Suprapubic skin (tissue), 4 donors: ENCODE measurements around the gene ENTREP3.

Experiments used
- CTCF ChIP-seq, 2 donors: fragments of 200-600 bp in 1 of 2; fragments of 450-650 bp in 1 of 2; sonication (generic) in 1 of 2; IDR thresholded peaks; one replicate each; pipeline ENCODE4 v1.5.1; 2016 to 2019; ENCODE audit warnings: antibody characterized with exemption in 2 of 2, mild to moderate bottlenecking in 1 of 2, moderate library complexity in 1 of 2
- POLR2A ChIP-seq, 2 donors: fragments of 450-650 bp; IDR thresholded peaks; one replicate each; pipeline ENCODE4 v1.6.1; 2017; ENCODE audit warnings: antibody characterized with exemption in 2 of 2, mild to moderate bottlenecking in 2 of 2, moderate library complexity in 2 of 2
- POLR2AphosphoS5 ChIP-seq, 3 donors: sonication (generic); formaldehyde crosslinking; IDR thresholded peaks; one replicate each; pipeline ENCODE4 v1.6.1; 2017; ENCODE audit warnings: antibody characterized with exemption in 3 of 3

GRCh38 chr1:155293086-155293749, 37.9 kb upstream of the ENTREP3 start:
- TF ChIP-seq CTCF (IDR thresholded peaks at IDR 0.05) (no peak), POLR2A (IDR thresholded peaks at IDR 0.05) (no peak), POLR2AphosphoS5 (IDR thresholded peaks at IDR 0.05) (no peak)
